Measurements from ENCODE around the gene CFAP410.

- no peak for TF ChIP-seq CTCF (conservative IDR thresholded peaks at IDR 0.05; ENCODE audit: low read depth, low read length)
- no peak for TF ChIP-seq CEBPB (IDR thresholded peaks at IDR 0.05; ENCODE audit: low read depth, low read length)
- TF ChIP-seq NFE2L2 (IDR thresholded peaks at IDR 0.05; ENCODE audit: low read depth, low read length), result no peak
Observed at GRCh38 chr21:44372616-44373015, 33.4 kb upstream of the CFAP410 start.
